Dermis microvascular lymphatic vessel endothelial cell (primary cell): ENCODE data around the gene KIF16B. TPM values are rescaled to one million over a fixed set of nuclear protein-coding genes. Genes with fewer than 3 reads are reported as not detected.

ENCODE experiments used
- DNase-seq, 2 donors: peaks; one replicate each; pipeline versions ENCODE4 v3.0.0 to v3.0.0-alpha.2; 2010; ENCODE audit warnings: low read depth in 2 of 2
- total RNA-seq: library from RNA; depleted of rRNA; stranded (reverse); fragments of >200 nt; gene quantifications from 2 replicates; pipeline ENCODE4 v1.2.1, GENCODE V29; 2014

The KIF16B gene
- total RNA-seq, 1 donor from 2014 or later = 8.1 TPM

DNA sequence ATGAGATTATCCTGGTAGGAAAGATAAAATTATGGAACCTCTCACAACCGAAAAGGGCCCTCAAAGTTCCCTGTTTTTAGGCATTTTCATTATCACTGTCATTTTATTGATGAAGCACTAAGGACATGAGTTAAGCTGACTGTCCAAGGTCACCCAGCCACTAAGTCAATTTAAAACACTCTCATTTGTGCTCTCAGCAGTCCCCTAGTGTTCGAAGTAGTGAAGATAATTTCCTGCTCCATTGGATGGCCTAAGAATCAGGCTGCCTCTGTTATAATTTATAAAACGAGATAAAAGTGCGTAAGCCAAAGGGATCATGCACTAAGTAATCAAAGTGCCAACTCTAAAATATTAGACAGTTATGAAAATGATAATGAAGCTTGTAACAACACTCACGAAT lies 169.1 kb downstream of the KIF16B start:
- DNase-seq = no peak

DNA sequence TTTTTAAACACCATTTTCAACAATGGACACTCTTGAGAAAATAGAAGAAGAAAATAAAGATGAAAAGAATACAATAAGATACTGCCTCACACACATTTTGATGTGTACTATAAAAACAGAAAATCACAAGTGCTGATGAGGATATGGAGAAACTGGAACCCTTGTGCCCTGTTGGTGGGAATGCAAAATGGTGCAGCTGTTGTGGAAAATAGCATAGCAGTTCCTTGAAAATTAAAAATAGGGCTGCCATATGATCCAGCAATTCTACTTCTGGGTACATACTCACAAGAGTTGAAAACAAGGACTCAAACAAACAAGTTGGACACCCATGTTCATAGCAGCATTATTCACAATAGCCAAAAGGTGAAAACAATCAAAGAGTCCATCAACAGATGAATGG lies 173.0 kb downstream of the KIF16B start:
- DNase-seq = no peak

DNA sequence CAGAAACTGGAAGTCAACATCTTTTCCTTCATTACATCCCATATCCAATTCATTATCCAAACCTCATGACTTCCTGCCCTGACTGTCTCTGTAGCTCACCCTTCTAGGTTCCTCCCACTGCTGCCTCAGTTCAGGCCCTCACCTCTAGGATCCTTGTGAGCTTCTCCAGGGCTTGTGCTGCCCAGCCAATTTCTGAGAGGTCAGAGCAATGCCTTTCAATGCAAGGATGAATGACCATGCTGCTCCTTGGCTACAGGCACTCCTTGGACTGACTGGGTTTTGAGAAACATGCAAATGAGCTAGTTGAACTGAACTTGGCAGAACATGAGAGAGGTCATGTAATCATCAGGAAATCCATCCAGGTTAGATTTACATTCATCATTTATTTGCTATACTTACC lies 173.4 kb downstream of the KIF16B start:
- DNase-seq = no peak

DNA sequence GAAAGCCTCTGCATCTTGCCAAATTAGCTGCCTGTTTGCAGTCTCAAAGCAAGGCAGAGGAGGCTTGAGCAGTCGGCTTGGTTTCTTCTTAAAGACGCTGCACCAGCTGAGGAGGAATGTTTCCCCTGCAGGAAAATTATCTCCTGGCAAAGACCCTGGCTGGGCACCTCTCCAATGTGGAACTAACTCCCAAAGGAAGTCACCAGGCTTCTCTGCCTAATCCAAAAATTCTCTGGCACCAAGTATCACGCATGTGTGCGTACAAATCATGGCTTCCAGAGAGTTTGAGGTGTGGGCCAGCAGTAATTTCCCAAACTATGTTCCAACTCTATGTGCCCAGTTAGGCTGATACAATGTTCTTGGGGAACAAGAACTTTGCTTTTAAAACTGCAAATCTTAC lies 176.2 kb downstream of the KIF16B start:
- no peak for DNase-seq

DNA sequence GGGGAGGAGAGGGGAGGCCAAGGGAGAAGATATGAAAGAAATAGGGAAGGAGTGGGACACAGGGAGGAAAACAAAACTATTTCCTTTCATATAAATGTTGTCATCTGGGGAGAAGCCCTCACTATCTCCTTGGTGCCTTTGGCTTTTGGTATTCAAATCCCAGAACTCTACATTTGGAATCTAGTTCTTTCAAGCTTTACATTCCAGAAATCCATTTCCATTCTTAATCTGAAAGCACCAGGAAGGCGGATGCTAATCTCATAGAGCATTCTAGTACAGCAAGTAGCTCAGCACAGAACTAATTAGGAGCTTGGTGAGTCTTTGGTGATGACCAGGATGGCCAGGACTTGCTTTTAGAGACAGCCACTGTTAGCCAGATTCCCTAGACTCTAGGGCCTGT lies 177.9 kb downstream of the KIF16B start:
- DNase-seq = no peak

DNA sequence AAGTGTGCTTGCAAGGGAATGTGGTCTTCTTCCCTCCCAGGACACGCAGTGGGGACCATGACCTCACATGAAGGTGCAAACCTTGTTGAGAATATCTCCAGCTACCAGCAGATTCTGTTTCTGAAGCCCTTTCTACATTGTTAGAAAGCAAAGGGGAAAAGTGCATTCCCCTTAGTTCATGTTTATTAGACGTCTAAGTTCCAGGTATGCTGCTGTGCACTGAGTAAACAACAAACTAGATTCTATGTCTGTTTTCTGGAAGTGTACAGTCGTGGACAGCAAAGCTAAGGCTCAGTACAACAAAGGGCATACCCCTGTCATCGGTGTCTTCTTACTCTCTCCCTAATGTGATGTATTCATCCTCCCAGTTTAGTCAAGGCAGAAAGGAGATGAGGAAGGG lies 178.5 kb downstream of the KIF16B start:
- no peak for DNase-seq

DNA sequence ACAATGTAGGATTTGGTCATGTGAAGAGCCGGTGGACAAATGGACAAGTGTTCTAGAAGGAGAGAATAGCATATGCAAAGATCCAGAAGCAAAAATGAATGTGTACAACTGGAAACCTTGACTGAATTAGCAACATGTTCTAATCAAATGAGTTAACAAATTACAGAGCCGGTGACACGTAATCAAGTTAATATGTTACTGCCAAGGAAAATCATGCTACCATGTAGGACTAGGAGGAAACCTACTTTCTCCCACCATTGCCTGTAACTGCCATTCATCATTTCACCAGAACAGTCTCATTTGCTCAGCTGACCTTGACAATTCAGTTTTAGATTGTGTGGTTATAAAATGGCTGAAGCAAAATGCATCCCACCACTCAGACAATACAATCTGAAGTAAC lies 179.4 kb downstream of the KIF16B start:
- DNase-seq = no peak

DNA sequence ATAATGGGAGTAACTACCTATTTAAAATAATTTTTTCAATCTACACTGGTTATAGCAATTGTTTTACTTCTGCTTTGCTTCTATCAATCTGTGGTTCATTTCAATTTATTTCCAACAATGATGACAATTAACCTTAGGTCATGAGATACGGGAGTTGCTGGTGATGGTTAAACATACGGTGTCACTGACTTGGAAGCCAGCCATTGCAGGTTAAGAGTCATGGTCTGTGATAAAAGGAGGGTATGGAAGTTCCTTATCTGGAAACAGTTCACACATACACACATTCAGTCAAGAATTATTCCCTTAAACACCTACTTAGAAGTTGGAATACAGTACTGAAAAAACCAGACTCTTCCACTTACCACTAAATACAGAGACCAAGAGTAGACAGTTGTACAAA lies 180.0 kb downstream of the KIF16B start:
- no peak for DNase-seq

DNA sequence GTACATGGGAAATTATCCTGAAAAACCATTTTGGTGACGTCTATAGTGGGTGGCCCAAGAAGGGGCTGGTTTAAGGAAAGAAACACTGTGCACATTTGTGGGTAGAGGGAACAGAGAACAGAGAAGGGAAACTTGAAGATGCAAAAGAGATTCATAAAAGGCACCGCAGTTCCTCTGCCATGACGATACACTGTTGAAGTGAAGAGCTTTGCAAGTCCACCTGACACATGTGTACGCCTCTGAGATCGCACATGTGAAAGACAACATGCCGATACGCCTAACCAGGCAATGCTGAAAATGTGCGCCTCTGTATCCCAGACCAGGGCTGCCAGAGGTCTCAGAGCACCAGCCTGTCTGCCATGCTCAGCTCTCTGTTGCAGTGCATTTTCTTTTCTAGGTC lies 180.9 kb downstream of the KIF16B start:
- no peak for DNase-seq

DNA sequence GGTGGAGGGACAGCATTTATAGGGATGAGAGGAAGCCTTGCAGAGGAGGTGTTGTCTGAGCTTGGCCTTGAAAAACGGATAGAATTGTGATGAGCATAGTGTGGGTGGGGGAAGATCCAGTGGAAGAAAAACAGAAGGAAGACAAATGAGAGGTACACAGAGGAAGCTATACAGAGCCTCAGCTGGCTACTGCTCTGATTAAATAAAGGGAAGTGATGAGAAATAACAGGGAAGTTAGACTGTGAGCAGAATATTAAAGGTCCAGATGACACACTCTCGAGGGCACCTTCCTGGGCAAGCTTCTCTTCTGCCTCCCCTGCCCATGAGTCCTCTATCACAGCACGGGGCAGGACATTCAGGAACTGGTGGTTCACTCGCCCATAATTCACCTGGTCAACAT lies 182.3 kb downstream of the KIF16B start:
- DNase-seq = no peak

DNA sequence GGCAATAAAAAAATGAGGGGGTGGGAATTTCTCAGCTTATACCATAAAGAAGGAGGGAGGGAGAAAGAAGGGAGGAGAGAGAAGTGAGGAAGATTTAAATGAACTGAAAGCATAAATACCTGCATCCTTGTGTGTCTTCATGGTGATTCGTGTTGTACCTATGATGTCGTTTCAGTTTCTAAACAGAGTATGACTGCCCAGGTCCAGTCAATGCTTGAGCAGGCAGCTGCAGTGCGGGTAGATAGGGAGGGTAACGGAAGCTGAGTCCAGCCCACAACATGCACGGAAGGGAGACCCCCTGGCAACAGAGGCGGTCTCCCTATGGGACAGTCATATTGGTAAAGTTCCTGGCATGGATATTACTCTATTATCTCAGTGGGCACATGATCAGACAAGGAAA lies 184.5 kb downstream of the KIF16B start:
- no peak for DNase-seq

DNA sequence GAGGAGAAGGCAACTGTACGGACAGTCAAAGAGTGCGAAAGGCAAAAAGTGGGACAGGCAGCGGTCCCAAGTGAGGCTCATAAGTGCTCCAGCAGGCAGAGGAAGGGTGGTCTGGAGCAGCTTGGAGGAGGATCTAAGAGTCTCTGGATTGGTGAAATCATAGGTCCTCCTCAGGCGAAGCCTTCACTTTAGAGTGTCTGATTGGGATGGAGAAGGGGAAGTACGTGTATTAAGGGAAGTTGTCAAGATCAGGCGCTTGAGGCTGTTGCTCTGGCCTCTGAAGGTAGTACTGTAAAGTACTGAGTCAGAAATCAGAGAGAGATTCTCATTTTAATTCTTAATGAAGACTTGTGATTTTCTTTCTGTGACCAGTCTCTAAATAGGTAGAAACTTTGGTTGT lies 185.6 kb downstream of the KIF16B start:
- DNase-seq = no peak

DNA sequence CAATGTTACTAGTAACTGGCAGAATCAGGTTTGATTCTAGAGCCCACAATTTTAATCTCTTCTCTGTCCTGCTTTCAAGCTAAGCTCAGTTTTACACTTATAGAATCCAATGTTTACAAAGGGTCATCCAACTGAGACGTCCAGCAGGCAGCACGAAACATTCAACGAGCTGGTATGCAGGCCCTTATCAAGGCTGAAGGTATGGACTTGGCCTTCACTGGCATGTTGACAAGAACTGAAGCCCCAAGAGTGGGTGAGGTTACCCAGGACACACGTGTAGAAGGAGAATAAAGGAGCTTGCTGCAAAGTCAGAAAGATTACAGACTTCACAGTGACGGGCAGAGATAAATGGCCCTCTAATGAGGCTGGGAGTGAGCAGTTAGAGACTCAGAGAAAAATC lies 187.4 kb downstream of the KIF16B start:
- no peak for DNase-seq

DNA sequence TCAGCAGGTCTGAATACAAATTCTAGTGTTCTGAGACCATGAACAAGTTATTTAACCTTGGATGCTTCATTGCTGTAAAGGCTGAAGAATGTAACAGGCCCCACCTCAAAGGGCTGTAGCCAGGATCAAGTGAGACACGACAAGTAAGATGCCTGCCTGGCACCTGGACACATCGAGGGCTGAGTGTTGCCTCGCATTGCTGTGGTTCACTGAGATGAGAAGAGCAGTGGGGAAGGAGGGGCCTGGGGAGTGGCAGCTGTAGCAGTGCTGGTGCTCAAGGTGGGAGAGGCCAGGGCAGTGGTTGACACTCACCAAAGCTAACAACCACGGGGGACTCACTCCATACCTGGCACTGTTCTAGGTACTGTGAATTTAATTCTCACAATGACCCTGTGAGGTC lies 187.8 kb downstream of the KIF16B start:
- DNase-seq = no peak

DNA sequence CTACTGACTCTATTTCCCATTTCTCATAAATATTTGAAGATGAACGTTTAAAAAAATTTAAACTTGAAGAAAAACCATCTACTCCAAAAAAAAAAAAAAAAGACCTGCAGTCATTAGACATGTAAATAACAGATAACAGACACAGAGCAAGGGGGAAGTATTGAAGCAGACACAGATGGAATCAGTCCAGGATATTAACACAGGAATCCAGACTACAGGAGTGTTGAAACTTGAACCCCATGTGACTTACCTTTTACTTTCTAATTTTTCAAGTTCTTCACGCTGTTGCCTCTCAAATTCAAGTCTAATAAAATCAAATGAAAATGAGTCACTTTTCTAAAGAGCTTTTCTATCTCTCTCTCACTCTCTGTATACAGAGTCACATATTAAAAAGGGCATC lies 191.8 kb downstream of the KIF16B start:
- no peak for DNase-seq

DNA sequence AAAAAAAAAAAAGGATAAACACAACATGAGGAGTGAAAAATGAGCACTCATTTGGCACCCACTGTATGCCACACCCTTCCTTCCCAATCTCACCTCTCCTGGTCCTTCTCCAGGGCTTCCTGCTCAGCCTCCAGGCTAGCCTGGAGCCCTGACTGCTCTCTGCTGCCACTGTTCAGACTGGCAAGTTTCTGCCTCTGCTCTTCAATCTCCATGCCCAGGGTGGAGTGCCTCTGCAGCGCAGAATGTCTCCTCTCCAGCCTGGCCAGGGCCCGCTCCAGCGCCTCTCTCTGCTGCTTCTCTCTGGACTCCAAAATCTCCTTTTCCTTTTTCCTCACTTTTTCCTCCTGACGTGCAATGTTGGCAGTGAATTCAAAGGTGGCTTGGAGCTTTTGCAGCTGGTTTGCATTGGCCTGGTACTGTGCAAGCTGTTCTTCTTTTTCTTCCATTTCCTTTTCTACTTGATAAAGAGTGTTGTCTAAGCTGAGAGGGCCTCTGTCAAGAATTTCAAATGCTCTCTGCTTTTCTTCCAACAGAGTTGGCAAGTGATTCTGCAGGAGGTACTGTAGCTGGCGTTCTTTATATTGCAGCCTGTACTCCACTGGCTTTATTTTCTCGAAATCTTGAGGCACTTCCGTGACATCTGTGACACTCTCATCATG lies 194.4 kb downstream of the KIF16B start:
- no peak for DNase-seq

DNA sequence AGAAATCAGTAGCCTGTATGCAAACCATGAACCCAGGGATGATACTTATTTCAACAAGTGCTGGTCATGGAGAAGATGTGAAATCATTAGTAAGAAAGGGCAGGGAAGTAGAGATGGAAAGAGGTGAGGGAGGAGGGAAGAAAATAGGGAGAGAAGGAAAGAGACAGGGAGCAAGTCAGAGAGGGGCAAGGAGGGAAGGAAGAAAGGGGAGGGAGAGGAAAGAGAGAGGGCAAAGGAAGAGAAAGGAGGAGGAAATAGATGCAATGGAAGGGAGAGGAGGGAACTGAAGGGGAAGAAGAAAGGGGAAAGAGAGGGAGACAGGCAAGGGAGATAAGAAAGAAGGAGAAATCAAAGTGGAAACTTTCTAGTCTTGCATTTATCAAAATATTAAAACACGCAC lies 195.1 kb downstream of the KIF16B start:
- DNase-seq = no peak

DNA sequence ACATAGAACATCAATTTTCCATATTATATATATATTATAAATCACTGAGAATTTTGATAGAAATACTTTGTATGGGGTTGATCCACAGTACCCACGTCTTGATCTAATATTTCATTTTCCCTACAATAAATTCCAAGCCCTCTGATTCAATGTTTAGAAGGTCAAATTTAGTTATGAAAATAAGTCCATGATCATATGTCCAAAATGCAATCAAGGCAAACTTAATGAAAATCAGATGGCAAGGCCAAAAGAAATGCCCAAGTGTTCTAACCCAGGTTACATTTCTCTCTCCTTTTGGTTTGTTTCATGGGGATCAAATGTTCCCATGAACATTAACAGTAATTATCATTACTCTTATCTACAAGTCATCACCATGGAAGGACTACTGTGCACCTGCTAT lies 203.8 kb downstream of the KIF16B start:
- DNase-seq = no peak

DNA sequence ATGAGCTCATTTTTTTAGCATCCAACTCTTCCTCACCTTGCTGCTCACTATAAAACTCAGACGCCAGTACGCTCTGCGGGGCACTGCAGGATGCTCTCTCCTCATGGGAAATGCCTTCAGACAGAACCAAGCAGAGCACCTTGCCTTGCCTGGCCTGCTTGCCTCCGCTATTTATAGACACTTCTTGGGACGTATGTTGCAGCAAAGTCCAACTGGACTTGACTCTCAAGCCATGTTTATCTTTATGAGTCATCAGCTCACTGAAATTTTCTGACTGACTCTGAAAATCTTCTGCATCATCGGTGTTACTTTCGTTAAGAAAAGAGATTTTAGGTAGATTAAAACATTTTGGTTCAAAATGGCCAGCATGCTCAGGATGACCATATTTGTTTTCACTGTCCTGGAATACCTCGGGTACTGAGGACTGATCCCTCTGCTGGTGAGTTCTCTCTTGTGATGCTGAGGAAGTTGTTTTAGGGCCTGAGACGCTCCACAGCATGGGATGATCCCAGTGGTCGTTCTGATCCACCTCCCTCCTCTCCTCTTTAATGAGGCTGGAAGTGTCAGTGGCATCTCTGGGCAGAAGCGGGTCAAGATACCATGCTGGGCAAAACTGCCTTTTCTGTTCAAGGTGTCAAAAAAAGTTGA lies 204.5 kb downstream of the KIF16B start:
- no peak for DNase-seq

DNA sequence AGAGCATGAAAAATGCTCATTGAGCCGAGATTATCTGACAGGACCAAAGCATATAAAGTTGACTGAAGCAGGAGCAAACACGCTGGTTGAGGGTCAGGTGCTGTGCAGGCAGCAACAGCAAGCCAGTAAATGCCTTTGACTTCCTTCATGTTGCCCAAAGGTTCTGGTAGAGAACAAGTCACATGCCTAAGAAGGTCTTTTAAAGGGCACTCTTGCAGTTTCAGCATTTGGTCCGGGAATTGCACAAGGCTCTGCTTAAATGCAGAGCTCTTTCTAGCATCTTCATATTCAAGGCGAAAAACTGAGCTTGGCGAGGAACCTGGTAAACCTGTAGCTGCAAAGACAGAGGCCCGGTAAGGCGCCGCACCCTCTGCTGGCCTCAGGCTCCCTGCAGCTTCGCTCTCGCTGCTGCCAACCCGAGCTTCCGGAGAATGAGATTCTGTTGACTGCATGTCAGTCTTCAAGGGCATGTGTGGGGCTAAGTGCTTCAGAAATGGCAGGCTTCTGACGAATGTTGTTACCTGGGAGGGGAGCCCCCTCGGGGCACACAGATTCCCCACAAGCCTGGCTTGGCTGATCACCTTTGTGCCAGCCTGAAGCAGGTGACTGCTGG lies 205.2 kb downstream of the KIF16B start:
- DNase-seq = no peak

DNA sequence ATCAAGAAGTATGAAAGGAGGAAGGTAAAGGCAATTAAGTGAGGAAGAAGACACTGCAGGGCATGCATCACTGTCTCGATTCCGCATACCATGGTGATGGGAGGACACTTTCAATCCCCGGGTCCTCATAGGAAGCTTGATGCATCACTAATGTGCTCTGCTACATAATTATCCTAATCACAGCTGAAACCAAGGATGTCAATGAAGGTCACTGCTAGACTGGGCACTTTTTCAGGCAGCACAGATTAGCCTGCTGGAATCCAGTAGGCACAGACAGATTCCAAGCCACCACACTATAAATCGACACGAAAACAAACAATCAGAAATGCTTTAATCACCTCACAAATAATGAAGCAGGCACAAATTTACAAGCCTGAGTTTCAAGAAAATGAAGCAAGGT lies 206.7 kb downstream of the KIF16B start:
- no peak for DNase-seq

DNA sequence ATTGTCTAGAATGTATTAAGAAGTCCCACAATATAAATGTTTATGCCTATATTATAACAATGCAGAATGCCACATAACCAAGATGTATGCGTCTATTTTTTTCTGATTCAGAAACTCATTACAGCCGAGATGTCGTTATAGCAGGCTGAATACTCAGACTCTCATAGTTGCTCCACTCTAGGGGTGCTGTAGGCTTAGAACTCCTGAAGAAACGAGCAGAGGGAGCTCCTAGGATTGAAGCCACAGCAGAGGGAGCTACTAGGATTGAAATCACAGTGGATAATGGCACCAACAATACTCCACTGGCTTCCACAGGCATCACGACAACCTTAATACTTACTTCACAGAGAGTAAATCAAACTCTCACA lies 208.9 kb downstream of the KIF16B start:
- DNase-seq = no peak

DNA sequence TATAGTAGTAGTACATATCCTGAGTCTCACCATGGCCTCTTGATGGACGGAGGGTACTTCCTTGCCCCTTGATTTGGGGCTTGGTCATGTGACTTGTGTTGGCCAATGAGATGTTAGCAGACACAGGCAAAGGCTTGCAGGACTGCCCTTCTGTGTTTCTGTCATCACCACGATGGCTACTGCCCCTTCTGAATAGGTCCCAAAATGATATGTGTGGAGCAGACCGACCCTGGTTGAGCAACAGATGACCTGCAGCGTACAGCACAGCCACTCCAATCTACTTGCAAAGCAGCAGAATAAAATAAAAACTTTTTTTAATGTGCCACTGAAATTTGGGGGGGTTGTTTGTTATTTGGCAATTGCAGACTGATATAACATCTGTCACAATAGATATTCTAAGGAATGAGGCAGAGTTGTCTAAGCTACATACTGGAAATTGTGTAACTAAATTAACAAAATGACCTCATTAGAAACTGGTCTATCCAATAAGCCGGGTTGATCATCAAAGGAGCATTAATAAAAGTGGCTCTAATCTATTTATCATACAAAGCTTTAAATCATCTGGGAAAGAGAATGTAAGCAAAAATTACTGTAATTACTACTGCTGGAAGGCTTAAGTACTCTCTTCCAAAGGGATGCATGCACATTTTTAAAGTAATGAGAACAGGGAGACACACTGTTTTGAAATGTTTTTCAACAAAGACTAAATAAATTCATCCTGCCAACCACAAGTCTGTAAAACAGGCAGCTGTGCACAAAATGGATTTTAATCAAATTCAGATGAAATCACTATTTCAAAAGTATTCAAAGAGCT lies 209.5 kb downstream of the KIF16B start:
- no peak for DNase-seq
